Effector CD8-positive, alpha-beta T cell (primary cell): Measurements from ENCODE around the gene HSPA1B.
"Not testable (repeated sequence)": the region's sequence is repeated elsewhere in the genome, so short reads cannot be mapped to it uniquely, and the experiment has no call there.

Experiments used
- DNase-seq: peaks from one replicate; lab custom pipeline; 2025; lab: John Stamatoyannopoulos, UW
- total RNA-seq, 4 experiments: gene quantifications; one replicate each; lab custom pipeline; 2026; lab: John Stamatoyannopoulos, UW

The HSPA1B gene
- 43.0 to 62.3 (median 51.7) reads per million in 4 experiments for total RNA-seq

DNA sequence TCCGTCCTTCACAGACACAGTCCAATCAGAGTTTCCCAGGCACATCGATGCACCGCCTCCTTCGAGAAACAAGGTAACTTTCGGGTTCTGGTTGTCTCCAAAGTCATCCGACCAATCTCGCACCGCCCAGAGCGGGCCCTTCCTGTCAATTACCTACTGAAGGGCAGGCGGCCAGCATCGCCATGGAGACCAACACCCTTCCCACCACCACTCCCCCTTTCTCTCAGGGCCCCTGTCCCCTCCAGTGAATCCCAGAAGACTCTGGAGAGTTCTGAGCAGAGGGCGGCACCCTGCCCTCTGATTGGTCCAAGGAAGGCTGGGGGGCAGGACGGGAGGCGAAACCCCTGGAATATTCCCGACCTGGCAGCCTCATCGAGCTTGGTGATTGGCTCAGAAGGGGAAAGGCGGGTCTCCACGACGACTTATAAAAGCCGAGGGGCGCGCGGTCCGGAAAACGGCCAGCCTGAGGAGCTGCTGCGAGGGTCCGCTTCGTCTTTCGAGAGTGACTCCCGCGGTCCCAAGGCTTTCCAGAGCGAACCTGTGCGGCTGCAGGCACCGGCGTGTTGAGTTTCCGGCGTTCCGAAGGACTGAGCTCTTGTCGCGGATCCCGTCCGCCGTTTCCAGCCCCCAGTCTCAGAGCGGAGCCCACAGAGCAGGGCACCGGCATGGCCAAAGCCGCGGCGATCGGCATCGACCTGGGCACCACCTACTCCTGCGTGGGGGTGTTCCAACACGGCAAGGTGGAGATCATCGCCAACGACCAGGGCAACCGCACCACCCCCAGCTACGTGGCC, at the start of gene HSPA1B:
TSS of gene HSPA1B (plus strand) at position 453 of the 794 bp plus-strand sequence. CDS start at position 666, 213 bp downstream.
- DNase-seq, result peak; percentile 80

- no peak for DNase-seq
Measured at GRCh38 chr6:31778193-31778592, 49.3 kb upstream of the HSPA1B start.

- no peak for DNase-seq
Measured at GRCh38 chr6:31778999-31779885, 48.3 kb upstream of the HSPA1B start.

- DNase-seq, result no peak
Measured at GRCh38 chr6:31779908-31780307, 47.6 kb upstream of the HSPA1B start.

- DNase-seq, result no peak
Measured at GRCh38 chr6:31780507-31781243, 46.9 kb upstream of the HSPA1B start.

GRCh38 chr6:31781244-31782125, 46.1 kb upstream of the HSPA1B start:
- DNase-seq, result no peak

DNA sequence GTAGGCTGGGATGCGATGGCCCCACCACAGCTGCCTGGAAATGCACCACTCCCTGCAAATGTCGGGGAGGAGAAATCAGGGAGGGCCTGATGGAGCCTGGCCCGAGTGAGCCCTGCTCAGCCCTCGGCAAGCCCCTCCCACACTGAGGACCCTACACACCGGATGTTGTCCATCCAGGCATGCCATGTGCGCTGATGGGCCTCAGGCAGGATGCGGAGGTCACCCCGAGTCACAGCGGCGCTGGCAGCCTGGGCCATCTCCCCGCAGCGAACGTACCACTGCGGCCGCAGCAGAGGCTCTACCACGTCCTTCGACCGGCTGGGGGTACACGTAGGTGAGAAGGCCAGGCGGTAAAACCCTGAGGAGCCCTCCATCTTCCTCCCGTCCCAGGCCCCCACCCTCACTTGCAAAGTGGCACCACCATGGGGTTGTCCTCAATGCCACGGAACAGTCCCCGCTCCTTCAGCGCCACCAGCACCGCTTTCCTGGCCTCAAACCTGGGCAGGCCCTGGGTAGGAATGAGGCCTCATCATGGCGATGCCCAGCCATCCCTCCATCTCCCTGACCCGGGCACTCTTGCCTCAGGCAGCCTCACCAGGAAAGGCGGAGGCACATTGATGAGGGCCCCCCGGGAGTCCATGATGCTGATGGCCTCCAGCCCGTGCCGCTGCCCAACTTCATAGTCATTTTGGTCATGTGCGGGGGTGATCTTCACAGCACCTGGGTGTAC, 45.2 kb upstream of the HSPA1B start:
- no peak for DNase-seq

DNA sequence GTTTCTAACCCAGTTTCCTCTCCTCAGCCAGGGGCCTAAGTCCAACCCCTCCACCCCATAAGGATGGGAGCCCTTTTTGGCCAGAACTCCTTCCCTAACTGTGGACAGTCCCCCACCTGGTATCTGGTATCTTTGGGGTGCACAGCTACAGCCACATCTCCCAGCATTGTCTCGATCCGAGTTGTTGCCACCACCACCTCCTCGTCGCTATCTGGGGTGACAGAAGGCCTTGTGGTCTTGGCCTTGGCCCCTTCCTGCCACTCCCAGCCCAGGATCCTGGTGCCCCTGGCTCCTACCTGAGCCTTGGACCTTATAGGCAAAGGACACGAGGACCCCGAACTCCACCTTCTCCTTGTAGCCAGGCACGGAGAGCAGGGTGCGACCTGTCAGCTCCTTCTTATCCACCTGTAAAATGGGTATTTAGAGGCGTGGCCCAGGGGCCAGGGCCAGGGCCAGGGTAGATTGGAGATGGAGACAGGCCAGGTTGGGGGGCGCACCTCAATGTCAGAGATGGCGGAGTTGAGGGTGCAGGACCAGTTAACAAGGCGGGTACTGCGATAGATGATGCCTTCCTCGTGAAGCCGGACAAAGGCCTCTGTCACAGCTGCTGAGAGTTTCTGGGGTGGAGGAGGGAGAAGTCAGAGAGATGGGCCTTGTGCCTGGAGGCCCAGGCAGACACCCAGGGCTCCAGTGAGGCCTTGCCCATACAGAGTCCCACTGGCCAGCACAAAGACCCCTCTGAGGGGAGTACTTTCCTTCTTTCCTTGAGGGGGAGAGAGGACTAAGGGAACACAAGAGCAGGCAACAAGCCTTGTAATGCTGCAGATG, 43.2 kb upstream of the HSPA1B start:
- DNase-seq, result no peak

- DNase-seq, result no peak
Measured at GRCh38 chr6:31785475-31785874, 42.1 kb upstream of the HSPA1B start.

DNA sequence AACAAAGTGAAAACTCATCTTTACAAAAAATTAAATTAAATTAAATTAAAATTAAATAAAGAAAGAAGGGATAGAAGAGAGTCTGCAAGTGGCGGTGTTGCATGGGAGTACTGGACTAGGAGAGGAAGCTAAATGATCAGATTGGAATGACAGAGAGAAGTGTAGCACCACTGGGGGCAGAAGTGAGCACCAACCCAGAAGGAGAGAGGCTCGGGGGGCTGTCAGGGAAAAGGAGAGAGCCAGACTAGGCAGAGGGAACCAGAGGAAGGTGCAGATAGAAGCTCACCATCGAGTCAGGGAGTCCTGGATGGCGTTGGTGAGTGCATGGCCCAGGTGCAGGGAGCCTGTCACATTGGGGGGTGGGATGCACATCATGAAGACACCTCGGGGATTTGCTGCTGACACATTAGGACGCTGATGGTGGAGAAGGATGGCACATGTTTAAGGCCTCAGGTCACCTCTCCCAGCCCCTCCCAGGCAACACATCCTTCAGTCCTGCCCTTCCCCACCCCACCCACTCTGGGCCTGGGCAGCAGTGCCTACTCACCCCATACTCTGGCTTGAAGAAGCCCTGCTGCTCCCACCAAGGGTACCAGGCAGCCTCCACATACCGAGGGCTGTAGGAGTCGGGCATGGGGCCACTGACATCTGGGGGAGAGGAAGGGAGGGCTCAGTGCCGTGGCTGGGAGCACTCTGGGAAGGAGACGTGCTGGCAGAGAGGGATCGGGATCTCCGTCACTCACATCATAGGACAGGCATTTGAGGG, 36.0 kb upstream of the HSPA1B start:
- peak; percentile 13 for DNase-seq

GRCh38 chr6:31792090-31792374, 35.5 kb upstream of the HSPA1B start:
- no peak for DNase-seq

DNA sequence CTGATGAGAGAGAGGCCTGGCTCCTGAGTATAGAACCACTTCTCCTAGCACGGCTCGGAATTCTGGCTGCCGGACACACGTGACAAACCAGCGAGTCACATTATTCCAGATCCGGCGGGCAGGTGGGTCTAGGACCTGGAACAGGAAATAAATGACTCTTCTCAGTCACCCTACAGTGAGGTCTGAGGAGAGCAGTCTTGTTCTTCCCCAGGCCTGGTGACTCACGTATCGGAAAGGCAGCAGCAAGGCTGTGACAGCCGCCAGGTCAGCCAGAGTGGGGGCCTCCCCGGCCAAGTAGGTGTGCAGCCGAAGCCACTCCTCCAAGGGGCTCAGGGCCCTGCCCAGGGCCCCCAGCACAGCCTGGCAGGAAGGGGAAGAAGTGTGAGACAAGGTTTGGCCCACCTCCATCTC, 34.8 kb upstream of the HSPA1B start:
- no peak for DNase-seq

- DNase-seq, result not testable (repeated sequence)
Measured at GRCh38 chr6:31793927-31794245, 33.7 kb upstream of the HSPA1B start.

DNA sequence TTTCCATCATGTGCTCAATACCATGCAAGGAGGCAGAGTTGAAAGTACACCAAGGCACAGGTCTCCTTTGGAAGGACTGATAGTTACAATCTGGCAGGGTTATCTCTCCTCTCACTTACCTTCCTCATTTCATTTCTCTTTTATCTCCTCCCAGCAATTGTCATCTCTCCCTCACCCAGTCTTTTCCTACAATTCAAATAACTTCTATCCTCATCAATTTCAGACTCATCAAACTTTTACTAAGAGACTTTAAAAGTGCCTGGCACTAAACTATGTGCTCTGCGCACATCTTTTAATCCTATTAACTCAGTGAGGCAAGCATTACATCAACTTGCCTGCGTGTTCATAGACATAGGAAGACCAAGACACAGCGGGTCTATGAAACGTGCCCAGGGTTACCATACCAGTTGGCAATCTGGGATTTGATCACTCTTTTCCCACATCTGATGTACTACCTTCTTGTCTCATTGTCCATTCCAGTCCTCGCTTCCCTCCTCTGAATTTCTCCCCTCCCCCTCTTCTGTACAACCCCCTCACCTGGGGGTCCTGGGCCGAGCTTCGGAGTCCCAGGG, 33.2 kb upstream of the HSPA1B start:
- DNase-seq, result no peak

DNA sequence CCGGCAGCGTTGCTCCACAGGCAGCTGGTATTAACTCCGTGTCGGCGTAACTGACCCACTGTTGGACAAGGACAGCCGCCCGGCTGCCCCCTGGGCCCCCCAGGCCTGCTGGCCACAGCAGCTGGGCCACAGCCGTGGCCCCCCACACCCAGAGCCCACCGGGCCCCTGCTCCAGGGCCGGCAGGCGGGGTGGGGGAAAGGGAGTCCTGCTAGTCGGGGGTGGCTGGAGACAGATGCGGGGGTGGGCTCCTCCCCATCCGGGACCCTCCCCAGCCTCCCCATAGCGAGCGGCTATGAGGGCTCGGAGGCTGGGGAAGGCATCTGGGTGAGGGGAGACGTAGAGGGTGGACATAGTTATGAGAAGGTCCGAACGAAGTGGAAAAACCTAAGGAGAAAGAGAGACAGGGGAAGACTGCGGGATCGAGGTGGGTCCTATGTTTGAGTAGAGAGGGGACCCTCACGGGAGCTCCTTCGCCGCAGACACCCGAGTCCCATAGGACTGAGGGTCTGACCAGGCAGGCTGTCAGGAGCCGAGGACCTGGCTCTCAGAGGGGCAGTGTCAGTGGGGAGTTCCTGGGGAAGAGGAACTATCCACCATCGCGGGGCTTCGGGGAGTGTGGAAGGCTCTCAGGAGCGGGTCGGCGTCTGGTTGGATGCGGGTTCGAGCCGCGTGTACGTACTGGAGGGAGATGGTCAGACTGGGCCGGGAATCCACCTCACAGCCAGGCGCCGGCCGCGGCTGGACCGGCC, 32.5 kb upstream of the HSPA1B start:
- no peak for DNase-seq

DNA sequence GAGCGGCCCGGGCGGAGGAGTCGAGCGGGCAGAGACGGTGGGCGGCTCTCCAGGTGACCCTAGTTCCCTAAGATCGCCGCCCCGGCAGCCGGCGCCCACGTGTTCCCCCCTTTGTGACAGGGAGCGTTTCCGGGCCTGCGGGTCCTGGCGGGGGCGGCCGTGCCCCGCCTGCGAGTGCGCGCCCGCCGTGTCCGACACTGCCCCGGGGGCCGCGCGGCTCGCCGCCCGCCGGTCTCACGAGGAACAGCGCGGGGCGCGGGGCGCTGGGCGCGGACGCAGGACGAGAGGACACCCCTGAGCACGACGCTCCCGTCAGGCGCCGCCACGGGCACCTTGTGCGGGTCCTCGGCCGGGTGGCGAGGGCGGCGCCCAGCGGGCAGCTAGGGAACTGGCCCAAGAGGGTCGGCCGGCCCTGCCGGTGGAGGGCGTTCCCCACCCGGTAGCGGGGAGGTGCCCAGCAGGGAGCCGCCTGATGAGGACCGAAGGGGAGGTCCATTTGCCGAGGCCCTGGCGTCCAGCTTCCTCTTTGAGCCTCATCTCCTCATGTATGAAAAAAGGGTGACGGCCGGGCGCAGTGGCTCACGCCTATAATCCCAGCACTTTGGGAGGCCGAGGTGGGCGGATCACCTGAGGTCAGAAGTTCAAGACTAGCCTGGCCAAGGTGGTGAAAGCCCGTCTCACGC, 31.8 kb upstream of the HSPA1B start, which contains the start of gene VARS1:
TSS of gene VARS1 (minus strand) at position 137 of the 683 bp plus-strand sequence. CDS start 535 bp downstream, outside the sequence.
- peak; percentile 68 for DNase-seq

DNA sequence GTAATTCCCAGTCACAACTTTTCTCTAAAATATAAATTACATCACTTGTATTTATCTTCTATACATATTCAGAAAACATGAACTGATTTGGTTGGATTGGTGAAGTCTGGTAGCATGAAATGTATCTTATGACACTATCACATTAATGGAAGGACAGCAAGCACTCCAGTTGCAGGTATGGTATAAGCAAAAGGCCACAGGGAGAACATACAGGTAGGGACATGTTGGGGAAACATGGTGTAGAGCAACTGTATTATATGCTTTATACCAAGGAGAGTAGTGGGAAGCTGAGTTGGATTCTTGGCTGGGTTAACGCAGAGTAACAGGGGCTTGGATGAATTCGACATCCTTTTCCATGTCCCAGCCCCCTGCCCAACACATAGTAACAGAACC, 30.5 kb upstream of the HSPA1B start:
- DNase-seq, result no peak
